Endothelial cell of umbilical vein (primary cell): ENCODE measurements around the gene ZCCHC4. TPM values are rescaled to one million over a fixed set of nuclear protein-coding genes. Genes with fewer than 3 reads are reported as not detected.

ENCODE experiments used
- BruUV-seq: library from RNA; stranded (reverse); fragments of 400-500 nt; replicated peaks from 2 replicates; lab custom pipeline; 2021; lab: Mats Ljungman, UMichigan
- CTCF ChIA-PET: fragments of 300-600, 350-600 bp; sonication (Branson Sonifier 250); formaldehyde crosslinking; loops from one replicate; lab custom pipeline; 2021; ENCODE audit warnings: antibody characterized with exemption, inconsistent platforms; lab: Charles Lee
- POLR2A ChIA-PET: fragments of 300-600, 350-600 bp; sonication (Branson Sonifier 250); formaldehyde crosslinking; loops from one replicate; lab custom pipeline; 2021; ENCODE audit warnings: antibody characterized with exemption, inconsistent platforms; lab: Charles Lee
- DNase-seq: peaks from one replicate; pipeline ENCODE4 v3.0.0-alpha.2; 2011; ENCODE audit warnings: low read depth, low spot score
- FAIRE-seq: peaks from 2 replicates; lab custom pipeline; 2011; peaks lifted over from hg19 to GRCh38; lab: Jason Lieb, UNC
- H2AFZ ChIP-seq: 2 replicates; pipeline ENCODE4 v1.6.0; 2012; ENCODE audit warnings: low read depth, low read length, control low read depth, inconsistent platforms
- H3K27ac ChIP-seq: 2 replicates; pipeline ENCODE4 v1.5.1; 2011; ENCODE audit warnings: low read depth, mild to moderate bottlenecking, control low read depth, low read length, moderate library complexity; ENCODE audit not compliant: insufficient read depth
- H3K27me3 ChIP-seq, 2 experiments: 2 replicates each; pipeline versions ENCODE4 v1.6.0 to v1.6.1; 2011; ENCODE audit warnings: low read length in 2 of 2, mixed read lengths in 1 of 2; ENCODE audit not compliant: control insufficient read depth in 2 of 2, insufficient read depth in 2 of 2
- H3K36me3 ChIP-seq, 2 experiments: 2 replicates in 1 of 2; 3 replicates in 1 of 2; pipeline ENCODE4 v1.5.1; 2011; ENCODE audit warnings: low read length in 2 of 2, mild to moderate bottlenecking in 1 of 2, moderate library complexity in 1 of 2; ENCODE audit not compliant: control insufficient read depth in 2 of 2, insufficient read depth in 2 of 2; ENCODE audit errors: extremely low read depth in 1 of 2
- H3K4me1 ChIP-seq: 3 replicates; pipeline ENCODE4 v1.5.1; 2011; ENCODE audit warnings: mild to moderate bottlenecking, low read length; ENCODE audit not compliant: control insufficient read depth, insufficient read depth; ENCODE audit errors: extremely low read depth
- H3K4me2 ChIP-seq: 2 replicates; pipeline ENCODE4 v1.6.1; 2011; ENCODE audit warnings: low read length, control low read depth, mixed read lengths; ENCODE audit not compliant: insufficient read depth
- H3K4me3 ChIP-seq, 3 experiments: fragments of 200-600 bp in 1 of 3; sonication (generic), shearing (Covaris generic) in 1 of 3; replicated peaks in 1 of 3; 2 replicates each; pipeline ENCODE4 v1.5.1; 2011 to 2016; ENCODE audit warnings: control low read depth in 3 of 3, low read length in 3 of 3, mild to moderate bottlenecking in 2 of 3, inconsistent platforms in 1 of 3, low read depth in 1 of 3, moderate library complexity in 1 of 3; ENCODE audit not compliant: insufficient read depth in 1 of 3
- H3K79me2 ChIP-seq: 2 replicates; pipeline ENCODE4 v1.6.0; 2012; ENCODE audit warnings: low read length, inconsistent platforms; ENCODE audit not compliant: control insufficient read depth, insufficient read depth
- H3K9ac ChIP-seq: replicated peaks from 2 replicates; pipeline ENCODE3; 2011; ENCODE audit warnings: low read length, control low read depth; ENCODE audit not compliant: insufficient read depth; ENCODE audit errors: extremely low read depth
- H3K9me1 ChIP-seq: replicated peaks from 3 replicates; pipeline ENCODE4 v1.6.0; 2011; ENCODE audit warnings: mild to moderate bottlenecking, low read length; ENCODE audit not compliant: control insufficient read depth, insufficient read depth; ENCODE audit errors: extremely low read depth
- H3K9me3 ChIP-seq: replicated peaks from 2 replicates; pipeline ENCODE4 v1.5.1; 2012; ENCODE audit warnings: low read length, inconsistent platforms; ENCODE audit not compliant: control insufficient read depth, insufficient read depth
- H4K20me1 ChIP-seq: replicated peaks from 2 replicates; pipeline ENCODE3; 2011; ENCODE audit warnings: mild to moderate bottlenecking, low read length; ENCODE audit not compliant: control insufficient read depth, insufficient read depth; ENCODE audit errors: extremely low read depth
- EZH2 ChIP-seq: IDR thresholded peaks from 2 replicates; pipeline ENCODE4 v1.6.1; 2012; ENCODE audit warnings: borderline replicate concordance, low read depth, mild to moderate bottlenecking, moderate library complexity, low read length, inconsistent platforms; ENCODE audit not compliant: severe bottlenecking
- FOS ChIP-seq: IDR thresholded peaks from 2 replicates; pipeline ENCODE4 v1.6.1; 2011; ENCODE audit warnings: mild to moderate bottlenecking, low read length, moderate library complexity, borderline replicate concordance; ENCODE audit not compliant: insufficient read depth
- GATA2 ChIP-seq: IDR thresholded peaks from 2 replicates; pipeline ENCODE4 v1.7.0; 2011; ENCODE audit warnings: low read depth, mild to moderate bottlenecking, moderate library complexity, mixed read lengths, low read length; ENCODE audit not compliant: insufficient read length, insufficient read depth
- JUN ChIP-seq: IDR thresholded peaks from 2 replicates; pipeline ENCODE4 v1.6.1; 2011; ENCODE audit warnings: borderline replicate concordance, low read depth; ENCODE audit not compliant: insufficient read length, insufficient read depth
- MYC ChIP-seq: IDR thresholded peaks from one replicate; pipeline ENCODE4 v1.6.1; 2011; ENCODE audit warnings: mild to moderate bottlenecking, low read depth, low read length
- POLR2A ChIP-seq: IDR thresholded peaks from 2 replicates; pipeline ENCODE4 v1.6.1; 2012; ENCODE audit warnings: low read depth, mild to moderate bottlenecking, control low read depth, low read length
- POLR2AphosphoS5 ChIP-seq: IDR thresholded peaks from 2 replicates; pipeline ENCODE4 v1.6.1; 2012; ENCODE audit warnings: low read depth, mild to moderate bottlenecking, control low read depth, low read length, moderate library complexity; ENCODE audit not compliant: insufficient read depth
- dilution Hi-C: fragments of 300-500 bp; cut with MboI; formaldehyde crosslinking; loops from one replicate; pipeline ENCODE4 v1.15.0; 2019; ENCODE audit warnings: low sequenced_read_pairs; ENCODE audit not compliant: extremely low pct_ligation_motif_present
- intact Hi-C: fragments of 100-400 bp; cut with micrococcal nuclease; formaldehyde crosslinking; loops from one replicate; pipeline ENCODE4 v1.10.0; 2022
- polyA plus RNA-seq, 4 experiments: library from polyadenylated mRNA; depleted of rRNA in 3 of 4; stranded (reverse) in 3 of 4; unstranded in 1 of 4; fragments of >200 nt; gene quantifications; 2 replicates each; pipeline versions ENCODE4 v1.2.1 to v1.2.3, GENCODE V29; 2011 to 2012; ENCODE audit warnings: missing spikeins in 1 of 4
- total RNA-seq: library from RNA; stranded (reverse); gene quantifications from 2 replicates; pipeline ENCODE4 v1.2.3, GENCODE V29; 2021
- TF ChIP-seq, protein P1 (sequence below), 2 donors: IDR thresholded peaks; 1 replicate in 1 of 2; 2 replicates in 1 of 2; pipeline ENCODE4 v1.5.1; 2011; ENCODE audit warnings: low read length in 2 of 2, mild to moderate bottlenecking in 2 of 2, moderate library complexity in 2 of 2, control low read depth in 1 of 2, inconsistent platforms in 1 of 2, low read depth in 1 of 2; ENCODE audit not compliant: insufficient read depth in 1 of 2; ENCODE audit errors: extremely low read depth in 1 of 2

Gene ZCCHC4
- total and polyA plus RNA-seq, 2 donors (not counting 3 experiments of a cell fraction or from before 2014, with no cell fraction given), result 6.6 to 10.9 TPM

DNA sequence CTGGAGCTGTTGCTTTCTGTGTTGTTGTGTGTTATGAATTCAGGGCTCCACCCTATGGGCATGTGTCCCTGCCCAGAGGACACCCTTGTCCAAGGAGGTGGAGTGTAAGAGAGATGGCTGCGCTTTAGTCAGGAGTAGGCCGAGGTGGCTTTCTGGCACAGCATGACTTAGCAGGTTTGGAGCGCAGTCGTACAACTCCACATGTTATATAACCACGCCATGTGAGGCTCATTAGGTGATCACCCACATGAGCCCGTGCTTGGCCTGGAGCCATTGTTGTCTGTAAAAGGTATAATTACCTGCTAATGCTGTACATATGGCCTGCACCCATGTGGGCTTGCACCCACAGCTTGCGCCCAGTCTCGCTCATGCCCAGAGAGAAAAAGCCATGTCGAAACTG lies 48.7 kb downstream of the ZCCHC4 start:
- no peaks in the 10 kb centered on the region for H3K9me3 ChIP-seq
- dilution Hi-C loops (no loop called here), intact Hi-C loops (loop anchor here (10.0 kb wide), 1 partner anchor 876 kb away; no protein-coding TSS in a partner anchor)
- H4K20me1 ChIP-seq, result no peaks in the 10 kb centered on the region
- H3K9me1 ChIP-seq, result no peaks in the 10 kb centered on the region
- TF ChIP-seq GATA2 (no peak), POLR2A (no peak), FOS (no peak), MYC (no peak), POLR2AphosphoS5 (no peak), JUN (no peak), EZH2 (no peak)
- TF ChIP-seq, protein P1, sequence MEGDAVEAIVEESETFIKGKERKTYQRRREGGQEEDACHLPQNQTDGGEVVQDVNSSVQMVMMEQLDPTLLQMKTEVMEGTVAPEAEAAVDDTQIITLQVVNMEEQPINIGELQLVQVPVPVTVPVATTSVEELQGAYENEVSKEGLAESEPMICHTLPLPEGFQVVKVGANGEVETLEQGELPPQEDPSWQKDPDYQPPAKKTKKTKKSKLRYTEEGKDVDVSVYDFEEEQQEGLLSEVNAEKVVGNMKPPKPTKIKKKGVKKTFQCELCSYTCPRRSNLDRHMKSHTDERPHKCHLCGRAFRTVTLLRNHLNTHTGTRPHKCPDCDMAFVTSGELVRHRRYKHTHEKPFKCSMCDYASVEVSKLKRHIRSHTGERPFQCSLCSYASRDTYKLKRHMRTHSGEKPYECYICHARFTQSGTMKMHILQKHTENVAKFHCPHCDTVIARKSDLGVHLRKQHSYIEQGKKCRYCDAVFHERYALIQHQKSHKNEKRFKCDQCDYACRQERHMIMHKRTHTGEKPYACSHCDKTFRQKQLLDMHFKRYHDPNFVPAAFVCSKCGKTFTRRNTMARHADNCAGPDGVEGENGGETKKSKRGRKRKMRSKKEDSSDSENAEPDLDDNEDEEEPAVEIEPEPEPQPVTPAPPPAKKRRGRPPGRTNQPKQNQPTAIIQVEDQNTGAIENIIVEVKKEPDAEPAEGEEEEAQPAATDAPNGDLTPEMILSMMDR (IDR thresholded peaks at IDR 0.05; ENCODE audit: extremely low read depth in 1 of 2, insufficient read depth in 1 of 2, low read depth in 1 of 2, low read length in 2 of 2), result no peak
- no peak overlapping the region for H2AFZ ChIP-seq
- no peak overlapping the region for H3K4me2 ChIP-seq
- H3K36me3 ChIP-seq, result no peaks in the 10 kb centered on the region
- no peak overlapping the region for H3K9ac ChIP-seq
- H3K27ac ChIP-seq, result no peak overlapping the region
- BruUV-seq, result no TSS peak
- no peaks in the 10 kb centered on the region for H3K4me1 ChIP-seq
- no peak for DNase-seq
- no peaks in the 10 kb centered on the region for H3K79me2 ChIP-seq
- H3K4me3 ChIP-seq, result no peak overlapping the region
- no peak for FAIRE-seq
- ChIA-PET CTCF (no interaction called here), POLR2A (no interaction called here)
- H3K27me3 ChIP-seq, result no peaks in the 10 kb centered on the region
